Fibroblast of skin of scalp (primary cell): ENCODE results near the gene CPA5. TPM values are rescaled to one million over a fixed set of nuclear protein-coding genes. Genes with fewer than 3 reads are reported as not detected.

Experiments used
- DNase-seq: peaks from one replicate; pipeline ENCODE4 v3.0.0-alpha.2; 2013
- polyA plus RNA-seq, 2 experiments: library from polyadenylated mRNA; unstranded; fragments of 120-200 nt; gene quantifications; one replicate each; pipeline ENCODE4 v1.2.1, GENCODE V29; 2013; ENCODE audit not compliant: insufficient read length in 2 of 2

Gene CPA5, protein sequence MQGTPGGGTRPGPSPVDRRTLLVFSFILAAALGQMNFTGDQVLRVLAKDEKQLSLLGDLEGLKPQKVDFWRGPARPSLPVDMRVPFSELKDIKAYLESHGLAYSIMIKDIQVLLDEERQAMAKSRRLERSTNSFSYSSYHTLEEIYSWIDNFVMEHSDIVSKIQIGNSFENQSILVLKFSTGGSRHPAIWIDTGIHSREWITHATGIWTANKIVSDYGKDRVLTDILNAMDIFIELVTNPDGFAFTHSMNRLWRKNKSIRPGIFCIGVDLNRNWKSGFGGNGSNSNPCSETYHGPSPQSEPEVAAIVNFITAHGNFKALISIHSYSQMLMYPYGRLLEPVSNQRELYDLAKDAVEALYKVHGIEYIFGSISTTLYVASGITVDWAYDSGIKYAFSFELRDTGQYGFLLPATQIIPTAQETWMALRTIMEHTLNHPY
- 2.4 TPM for polyA plus RNA-seq (2013, experiment 1 of 2; ENCODE audit: insufficient read length)
- 1.8 TPM for polyA plus RNA-seq (2013, experiment 2 of 2; ENCODE audit: insufficient read length)

DNA sequence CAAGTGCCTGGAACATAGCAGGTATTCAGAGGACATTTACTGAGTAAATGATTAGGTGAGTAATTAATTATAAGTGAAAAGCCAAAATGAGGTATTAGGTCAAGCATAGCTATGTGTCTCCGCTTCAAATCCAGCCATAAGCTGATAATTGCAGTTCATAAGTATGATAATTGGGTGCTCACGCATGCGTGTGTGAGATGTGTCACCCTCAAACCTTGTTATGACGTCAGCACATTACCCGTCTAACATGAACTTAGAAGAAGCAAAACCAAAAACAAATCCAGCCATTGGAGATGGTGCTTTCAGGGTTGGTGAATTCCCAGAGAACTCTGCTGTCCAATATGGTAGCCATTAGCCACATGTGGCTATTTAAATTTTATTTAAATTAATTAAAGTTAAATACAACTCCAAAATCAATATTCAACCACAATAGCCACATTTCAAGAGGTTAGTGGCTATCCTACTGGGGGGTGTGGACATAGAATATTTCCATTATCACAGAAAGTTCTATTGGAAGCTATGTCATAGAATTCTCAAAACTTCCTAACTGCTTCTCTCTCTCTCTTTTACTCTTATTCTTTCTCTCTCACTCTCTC, at the start of gene CPA5:
CPA5 (plus strand) TSS at position 546 of the 596 bp plus-strand sequence. CDS start 1,670 bp downstream, outside the sequence.
- no peak for DNase-seq

DNA sequence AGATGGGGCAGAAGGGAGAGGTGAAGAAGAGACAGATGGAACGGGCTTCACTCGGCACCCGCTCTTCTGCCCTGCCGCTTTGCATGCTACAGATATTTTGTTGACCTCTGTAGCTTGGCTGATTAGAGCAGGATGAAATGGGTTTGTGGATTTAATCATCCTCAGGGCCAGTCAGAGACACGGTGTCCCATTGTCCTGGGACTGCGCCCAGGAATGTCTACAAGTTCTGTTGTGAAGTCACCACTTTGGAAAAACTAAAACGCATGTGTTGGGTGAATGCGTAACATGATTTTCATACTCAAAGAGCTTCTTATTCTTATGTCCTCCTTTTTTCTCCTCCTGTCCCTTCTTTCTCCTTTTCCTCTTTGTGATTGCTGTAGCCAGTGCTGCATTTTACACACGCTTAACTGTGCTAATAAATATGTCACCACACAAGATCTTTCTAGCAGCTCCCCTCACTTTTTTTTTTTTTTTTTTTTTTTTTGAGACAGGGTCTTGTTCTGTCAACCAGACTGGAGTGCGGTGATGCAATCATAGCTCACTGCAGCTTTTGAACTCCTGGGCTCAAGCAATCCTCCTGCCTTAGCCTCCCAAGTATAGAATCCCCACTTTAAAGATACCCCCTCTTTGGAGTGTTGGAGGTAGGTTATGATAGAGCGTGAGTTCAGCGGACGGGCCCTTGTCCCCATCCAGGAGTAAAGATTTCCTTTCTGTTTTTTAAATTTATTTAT, 48.2 kb upstream of the CPA5 start:
- DNase-seq = peak; percentile 43

DNA sequence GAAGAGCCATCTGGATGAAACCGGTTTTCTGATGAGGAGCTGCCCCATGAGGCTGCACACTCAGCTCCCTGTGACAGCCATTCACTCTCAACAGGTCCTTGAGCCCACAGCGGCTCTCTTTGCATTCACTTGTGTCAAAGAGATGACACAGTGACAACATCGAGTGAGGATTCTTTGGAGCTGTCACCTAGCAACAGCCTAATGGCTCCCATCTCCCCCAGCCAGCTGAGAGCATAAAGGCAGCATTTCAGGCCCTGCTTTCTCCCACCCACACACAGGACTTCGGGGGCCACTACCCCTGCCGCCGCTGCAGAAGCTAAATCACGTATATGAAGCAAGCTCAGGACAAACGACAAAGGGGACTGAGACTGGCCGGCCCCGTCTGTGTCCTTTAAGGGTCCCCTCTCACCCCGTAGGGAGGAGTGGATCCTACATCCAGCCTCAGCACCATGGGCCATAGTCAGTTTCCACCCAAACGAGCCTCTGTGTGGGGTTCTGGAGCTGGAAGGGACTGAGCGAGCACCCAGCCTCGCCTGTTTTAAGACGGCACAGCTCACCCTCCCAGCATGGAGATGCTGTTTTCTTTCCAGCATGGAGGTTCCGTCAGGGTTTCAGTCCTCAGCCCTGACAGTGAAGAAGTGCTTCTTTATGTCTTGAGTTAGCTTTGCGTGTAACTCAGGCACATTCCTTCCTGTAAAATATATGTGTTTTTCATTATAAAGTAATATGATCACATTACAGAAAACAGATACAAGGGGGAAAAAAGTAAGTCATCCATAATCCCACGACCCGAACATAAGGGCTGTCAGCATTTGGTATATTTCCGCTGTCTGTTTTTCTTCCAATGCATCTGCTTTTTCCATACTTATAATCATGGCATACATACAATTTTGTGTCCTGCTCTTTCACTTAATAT, 46.7 kb upstream of the CPA5 start:
- peak; percentile 75 for DNase-seq

DNA sequence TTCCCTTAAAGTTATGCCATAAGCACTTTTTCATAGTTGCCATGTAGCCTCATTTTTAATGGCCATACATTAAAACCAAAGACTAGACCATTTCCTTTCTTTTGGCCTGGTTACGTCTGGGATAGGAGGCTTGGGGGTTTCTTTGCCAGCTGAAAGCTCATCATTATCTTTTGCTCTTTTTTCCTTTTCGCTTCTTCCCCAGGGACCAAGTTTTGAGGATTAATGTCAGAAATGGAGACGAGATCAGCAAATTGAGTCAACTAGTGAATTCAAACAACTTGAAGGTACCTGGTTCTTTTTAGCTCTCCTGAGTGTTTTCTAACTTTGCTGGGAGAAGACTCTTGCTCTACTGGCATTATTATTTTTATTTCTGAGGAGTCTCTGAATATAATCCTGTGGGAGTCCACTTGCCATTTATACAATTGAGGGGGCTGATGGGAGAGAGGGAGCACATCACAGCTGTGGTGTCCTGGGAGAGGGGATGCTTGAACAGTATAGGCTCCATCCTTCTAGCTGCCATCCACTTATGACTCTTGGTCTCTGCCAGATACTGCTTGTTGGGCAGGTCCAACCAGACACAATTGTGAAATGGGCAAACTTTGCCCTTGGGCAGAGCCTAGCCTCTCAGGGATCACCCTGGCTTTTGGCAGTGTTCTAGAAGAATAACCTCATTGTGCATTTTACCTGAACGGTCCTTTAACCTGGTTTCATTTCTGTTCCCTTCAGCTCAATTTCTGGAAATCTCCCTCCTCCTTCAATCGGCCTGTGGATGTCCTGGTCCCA, 45.9 kb upstream of the CPA5 start:
- no peak for DNase-seq

DNA sequence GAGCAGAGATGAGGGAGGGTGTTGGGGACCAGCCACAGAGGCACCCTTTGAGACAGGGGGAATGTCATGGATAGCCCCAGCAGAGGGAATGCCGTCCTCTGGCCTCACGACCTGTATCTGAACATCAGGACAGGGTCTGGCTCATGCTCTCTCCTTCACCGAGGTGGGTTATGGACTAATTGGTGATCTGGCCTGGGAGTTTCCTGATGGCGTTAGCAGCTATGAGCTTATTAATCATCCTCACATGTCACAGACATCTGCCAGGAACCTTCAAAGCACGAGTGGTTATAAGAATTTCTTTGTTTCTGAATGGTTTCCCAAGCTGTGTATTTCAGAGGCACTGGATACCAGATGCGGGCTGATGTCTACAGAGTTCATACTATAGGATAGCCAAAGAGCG, 44.8 kb upstream of the CPA5 start:
- no peak for DNase-seq

DNA sequence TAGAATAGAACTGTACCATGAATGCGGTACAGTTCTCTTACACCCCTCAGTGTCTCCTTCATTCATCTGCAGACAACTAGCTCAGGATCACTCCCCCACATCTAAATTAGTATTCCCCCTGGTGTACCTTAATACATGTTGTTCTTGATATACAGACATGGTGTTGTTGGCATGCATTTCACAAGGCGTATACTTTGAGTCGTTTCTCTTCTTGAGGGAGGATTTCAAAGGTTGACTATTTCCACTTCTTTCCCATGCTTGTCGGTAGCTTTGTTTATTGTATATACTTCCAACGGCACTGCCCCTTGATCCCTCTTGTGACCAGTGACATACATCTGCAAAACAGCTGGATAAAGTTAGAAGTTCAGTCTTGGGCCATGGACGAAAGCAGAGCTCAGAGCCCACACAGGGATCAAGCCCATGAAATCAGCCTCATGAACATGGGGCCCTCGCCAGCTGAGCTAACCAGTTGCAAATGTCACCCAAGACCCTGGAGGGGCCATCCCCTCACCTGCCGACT, 43.1 kb upstream of the CPA5 start:
- no peak for DNase-seq

DNA sequence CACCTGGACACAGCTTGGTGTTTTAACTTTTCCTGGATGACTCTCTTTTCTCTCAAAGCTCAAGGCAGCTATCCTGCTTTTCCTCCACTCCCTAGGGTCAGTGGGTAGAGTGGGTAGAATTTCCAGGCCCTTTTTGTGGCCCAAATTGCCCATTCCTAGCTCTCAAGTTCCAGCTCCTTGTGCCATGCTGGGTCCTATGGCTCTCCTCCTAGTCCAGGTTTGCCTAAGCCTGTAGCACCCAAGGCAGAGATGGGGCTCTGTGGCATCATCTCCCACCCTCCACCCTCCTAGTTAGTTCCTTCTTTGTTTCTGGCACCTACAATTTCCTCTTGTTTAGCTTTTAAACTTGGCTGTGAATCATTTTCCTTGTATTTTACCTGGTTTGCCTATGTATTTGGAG, 42.0 kb upstream of the CPA5 start:
- no peak for DNase-seq

DNA sequence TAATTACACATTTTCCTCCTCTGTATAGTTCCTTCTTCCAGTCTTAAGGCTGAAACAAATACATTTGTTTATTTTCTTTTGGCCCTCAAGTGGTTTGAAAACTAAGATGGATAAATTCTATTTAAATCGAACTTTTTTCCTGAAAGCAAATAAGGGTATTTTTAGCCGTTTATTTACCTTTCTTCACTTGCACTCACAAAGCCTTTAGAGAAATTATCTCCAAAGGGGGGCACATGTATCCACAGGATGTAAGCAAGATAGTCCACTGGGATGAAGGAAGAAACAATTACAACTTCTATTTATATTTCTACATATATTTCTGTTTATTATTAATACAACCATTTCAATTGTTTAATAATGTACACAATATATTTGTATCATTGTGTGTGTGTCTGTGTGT, 41.5 kb upstream of the CPA5 start:
- DNase-seq = no peak

DNA sequence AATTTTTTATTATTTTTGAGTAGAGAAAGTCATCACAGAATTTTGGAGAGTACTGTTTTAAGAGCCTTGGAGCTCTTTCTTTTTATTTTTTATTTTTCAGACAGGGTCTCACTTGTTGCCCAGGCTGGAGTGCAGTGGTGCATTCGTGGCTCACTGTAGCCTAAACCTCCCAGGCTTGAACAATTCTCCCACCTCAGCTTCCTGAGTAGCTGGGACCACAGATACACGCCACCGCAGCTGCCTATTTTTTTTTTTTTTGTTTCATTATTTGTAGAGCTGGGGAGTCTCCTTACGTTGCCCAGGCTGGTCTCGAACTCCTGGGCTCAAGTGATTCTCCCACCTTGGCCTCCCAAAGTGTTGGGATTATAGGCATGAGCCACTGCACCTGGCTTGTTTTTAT, 41.1 kb upstream of the CPA5 start:
- no peak for DNase-seq

DNA sequence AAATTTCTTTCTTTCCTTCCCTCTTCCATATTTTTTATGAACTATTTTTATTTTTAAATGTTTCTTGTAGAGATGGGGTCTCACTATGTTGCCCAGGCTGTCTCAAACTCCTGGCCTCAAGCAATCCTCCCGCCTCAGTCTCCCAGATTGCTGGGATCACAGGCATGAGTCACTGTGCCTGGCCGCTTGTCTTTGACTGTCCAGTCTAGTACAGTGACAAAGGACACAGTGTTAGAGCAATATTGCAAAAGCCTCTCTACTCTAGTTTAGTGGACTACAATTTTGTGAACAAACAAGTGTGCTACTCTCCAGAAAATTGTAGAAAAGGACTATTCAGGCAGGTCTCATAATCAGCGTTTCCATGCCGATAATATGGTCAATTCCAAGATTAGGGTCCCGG, 40.6 kb upstream of the CPA5 start:
- no peak for DNase-seq

DNA sequence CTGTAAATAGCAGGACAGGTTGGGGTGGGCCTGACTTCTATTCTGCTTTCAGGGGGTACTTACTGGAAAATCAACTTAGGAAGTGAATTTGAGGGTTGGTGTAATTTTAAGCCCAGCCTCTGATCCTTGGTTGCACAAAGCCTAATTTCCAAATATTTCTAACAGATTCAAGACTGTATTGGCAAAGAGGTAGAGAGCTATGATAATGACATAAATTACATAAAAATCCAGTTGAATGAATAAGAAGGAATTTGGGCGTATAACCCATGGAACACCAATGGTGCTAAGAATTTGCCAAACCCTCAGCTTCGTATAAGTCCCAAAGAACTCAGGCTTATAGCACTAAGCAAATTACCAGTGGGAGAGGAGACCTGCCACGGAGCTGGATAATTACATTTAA, 39.7 kb upstream of the CPA5 start:
- no peak for DNase-seq

DNA sequence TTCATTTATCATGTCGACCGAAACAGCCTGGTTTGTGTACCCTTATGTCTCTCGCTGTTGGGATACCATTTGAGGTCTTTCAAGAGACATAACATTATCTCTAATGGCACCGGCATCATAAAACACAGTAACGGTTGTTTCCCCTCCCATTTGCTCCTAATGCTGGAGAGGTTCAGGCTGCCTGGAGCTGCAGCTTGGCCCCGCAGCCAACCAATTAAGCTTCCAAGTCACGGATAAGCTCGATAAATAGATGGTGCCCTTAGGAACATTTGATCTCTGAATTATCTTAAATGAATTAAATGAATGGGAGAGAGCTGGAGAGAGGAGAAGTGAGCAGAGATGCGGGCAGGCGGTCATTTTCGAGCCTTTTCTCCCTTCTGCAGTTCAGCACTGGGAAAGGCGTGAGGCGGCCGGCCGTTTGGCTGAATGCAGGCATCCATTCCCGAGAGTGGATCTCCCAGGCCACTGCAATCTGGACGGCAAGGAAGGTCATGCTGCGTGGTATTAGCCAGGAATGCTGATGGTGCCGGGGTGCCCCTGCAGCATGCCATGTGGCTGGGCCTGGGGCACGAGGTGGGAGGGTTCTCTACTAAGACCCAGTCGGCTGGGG, 39.1 kb upstream of the CPA5 start:
- DNase-seq = no peak

DNA sequence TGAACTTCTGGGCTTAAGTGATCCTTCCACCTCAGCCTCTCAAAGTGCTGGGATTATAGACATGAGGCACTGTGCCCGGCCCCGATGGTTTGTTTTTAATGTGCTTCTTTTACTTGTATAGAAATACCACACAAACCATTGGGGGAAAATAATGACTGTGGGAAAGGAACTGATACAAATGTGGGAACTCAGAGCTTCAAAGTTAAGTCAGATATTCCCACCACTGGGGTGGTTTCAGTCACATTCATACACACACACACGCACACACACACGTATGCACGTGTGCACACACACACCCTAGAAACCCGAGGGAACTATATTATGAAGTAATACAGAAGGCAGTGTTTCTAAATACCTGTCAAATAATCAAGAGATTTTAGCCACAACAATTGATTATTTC, 34.6 kb upstream of the CPA5 start:
- no peak for DNase-seq

DNA sequence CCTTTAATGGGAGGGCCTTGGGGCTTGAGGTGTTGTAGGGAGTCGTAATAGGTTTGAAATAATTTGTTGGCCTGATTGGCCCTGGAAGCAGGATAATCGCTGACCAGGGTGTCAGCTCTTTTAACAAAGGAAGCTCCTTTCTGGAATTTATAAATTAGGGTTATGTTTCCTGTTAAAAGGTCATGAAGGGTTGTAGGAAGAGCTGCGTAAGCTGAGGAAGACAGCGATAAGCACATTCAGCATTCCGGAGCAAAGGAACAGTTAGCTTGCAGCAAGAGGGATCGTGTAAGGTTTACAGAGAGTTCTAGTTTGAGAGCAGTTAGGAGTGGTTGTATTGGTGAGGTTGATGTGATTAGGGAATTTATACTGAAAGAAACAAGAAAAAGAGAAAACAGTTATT, 30.3 kb upstream of the CPA5 start:
- DNase-seq = no peak

DNA sequence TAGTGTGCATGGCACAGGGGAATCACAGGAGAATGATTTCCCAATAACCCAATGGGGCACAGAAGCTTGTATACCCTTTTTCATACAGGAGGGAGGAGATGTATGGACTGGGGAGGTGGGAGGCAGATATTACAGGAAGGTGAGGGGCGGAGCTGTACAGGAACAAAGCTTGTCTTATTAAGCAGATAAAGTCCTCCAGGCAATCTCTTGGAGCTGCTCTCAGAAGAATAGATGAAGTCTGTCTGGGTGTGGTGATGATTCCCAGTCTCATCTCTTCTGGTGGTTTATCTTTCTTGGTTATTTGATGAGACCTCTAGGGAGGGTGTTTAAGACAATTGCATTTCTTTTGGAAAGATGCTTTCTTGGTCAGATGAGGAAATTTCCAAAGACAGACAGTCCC, 25.1 kb upstream of the CPA5 start:
- no peak for DNase-seq

DNA sequence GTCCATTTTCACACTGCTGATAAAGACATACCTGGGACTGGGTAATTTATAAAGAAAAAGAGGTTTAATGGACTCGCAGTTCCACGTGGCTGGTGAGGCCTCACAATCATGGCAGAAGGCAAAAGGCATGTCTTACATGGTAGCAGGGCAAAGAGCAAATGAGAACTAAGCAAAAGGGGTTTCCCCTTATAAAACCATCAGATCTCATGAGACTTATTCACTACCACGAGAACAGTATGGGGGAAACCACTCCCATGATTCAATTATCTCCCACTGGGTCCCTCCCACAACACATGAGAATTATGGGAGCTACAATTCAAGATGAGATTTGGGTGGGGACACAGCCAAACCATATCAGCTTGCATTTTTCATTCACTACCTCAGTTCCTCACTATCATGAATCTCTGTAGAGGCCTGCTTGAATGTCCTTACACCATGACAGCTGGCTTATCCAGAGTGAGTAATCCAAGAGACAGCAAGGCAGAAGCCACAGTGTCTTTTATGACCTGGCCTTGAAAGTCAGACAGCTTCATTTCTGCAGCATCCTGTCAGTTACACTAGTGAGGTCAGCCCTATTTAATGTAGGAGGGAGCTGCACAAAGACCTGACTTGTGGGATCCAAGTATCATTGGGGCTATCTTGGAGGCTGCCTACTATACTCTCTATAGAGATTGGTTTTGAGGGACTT, 22.9 kb upstream of the CPA5 start:
- peak; percentile 39 for DNase-seq

DNA sequence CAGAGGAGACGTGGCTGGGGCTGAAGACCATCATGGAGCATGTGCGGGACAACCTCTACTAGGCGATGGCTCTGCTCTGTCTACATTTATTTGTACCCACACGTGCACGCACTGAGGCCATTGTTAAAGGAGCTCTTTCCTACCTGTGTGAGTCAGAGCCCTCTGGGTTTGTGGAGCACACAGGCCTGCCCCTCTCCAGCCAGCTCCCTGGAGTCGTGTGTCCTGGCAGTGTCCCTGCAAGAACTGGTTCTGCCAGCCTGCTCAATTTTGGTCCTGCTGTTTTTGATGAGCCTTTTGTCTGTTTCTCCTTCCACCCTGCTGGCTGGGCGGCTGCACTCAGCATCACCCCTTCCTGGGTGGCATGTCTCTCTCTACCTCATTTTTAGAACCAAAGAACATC, 22.0 kb upstream of the CPA5 start:
- no peak for DNase-seq

DNA sequence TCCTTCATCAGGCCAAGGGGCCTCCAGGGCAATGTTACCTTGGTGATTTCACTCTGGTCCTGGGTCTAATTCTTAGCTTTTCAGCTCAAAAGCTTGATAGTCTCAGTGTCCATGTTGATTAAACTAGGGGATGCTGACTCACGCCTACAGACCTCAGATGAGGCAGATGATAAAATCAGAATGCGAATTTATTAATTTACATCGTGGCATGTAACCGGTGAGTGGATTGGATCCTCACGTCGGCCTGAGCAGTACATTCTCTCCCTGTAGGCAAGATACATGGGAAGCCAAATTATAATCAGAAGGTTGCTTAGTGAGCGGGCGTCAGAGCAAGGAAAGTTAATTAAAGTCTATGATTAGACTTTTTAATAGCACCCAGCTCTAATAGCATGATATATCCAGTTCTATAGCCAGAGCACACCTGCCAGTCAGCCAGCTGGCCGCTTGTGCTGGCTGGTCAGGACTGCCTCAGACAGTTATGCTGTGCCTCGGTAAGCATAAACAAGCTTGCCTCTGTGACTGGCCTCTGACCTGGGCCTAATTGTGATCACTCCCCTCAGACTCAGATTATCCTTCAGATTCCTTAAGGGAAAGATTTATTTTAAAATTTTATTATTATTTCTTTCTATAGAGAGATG, 20.2 kb upstream of the CPA5 start:
- no peak for DNase-seq

DNA sequence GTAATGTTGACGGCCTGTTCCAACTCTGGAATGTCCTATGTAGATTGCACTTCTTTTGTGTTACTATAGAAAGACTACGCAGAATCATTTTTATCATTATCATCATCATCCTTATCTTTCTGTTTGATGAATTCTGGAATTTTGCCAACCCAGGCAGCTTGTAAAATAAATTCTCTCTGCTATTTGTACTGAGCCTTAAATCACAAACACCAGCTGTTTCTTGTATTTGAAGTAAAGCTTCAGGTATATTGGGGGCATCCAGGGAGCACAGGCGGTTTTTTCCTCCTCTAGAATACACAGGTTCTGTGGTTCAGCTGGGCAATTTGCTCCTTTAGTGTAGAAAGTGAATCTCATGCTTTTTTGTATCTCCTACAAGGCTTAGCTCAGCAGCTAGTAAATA, 14.9 kb upstream of the CPA5 start:
- no peak for DNase-seq
